ENCODE measurements around the gene KYAT1.
A peak's percentile ranks its signal among the peaks of the same experiment; 100 is the strongest.
"Not testable (repeated sequence)": the region's sequence is repeated elsewhere in the genome, so short reads cannot be mapped to it uniquely, and the experiment has no call there.

Gene KYAT1

DNA sequence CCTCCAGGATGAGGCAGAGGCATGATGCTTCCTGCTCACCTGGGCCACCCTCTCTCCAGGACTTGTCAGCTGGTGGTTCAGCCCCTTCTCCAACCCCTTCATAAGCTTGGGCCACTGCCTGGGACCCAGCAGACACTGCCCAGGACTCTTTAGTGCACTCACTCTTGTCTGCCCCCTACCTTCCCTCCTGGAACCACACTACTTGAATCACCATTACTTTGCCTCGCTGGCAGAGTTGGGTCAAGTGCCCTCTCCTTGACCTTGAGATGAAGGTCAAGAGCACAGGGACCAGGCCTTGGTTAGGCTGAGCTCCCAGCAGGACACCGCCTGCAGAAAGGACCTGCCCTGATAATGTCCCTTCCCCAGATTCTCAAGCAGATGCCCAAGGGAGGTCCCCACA, 71.9 kb downstream of the KYAT1 start:
- no peak for DNase-seq

- DNase-seq, result no peak
These were observed 72.6 kb downstream of the KYAT1 start for GRCh38 chr9:128809036-128809599.

- DNase-seq, result no peak
These were observed 73.2 kb downstream of the KYAT1 start for GRCh38 chr9:128808543-128808942.

GRCh38 chr9:128807827-128808226, 73.9 kb downstream of the KYAT1 start:
- no peak for DNase-seq

- DNase-seq, result peak; percentile 42
These were observed 76.1 kb downstream of the KYAT1 start for GRCh38 chr9:128805661-128806060.

DNA sequence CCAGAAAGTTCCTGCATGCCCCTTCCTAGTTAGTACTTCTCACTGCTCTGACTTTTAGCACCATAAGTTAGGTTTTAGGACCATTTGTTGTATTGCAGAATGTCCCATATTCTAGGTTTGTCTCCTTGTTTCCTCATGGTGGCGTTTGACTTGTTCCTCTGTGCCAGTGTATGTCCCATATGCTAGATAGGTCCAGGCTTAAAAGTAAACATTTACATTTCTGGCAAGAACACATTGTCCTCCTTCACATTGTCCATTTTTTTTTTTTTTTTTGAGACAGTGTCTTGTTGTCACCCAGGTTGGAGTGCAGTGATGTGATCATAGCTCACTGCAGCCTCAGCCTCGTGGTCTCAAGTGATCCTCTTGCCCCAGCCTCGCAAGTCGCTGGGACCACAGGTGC, 79.3 kb downstream of the KYAT1 start:
- DNase-seq, result no peak

- no peak for DNase-seq
These were observed 81.7 kb downstream of the KYAT1 start for GRCh38 chr9:128800061-128800460.

- DNase-seq, result no peak
These were observed 82.9 kb downstream of the KYAT1 start for GRCh38 chr9:128798896-128799295.

GRCh38 chr9:128794961-128795360, 86.8 kb downstream of the KYAT1 start:
- DNase-seq, result not testable (repeated sequence)

DNA sequence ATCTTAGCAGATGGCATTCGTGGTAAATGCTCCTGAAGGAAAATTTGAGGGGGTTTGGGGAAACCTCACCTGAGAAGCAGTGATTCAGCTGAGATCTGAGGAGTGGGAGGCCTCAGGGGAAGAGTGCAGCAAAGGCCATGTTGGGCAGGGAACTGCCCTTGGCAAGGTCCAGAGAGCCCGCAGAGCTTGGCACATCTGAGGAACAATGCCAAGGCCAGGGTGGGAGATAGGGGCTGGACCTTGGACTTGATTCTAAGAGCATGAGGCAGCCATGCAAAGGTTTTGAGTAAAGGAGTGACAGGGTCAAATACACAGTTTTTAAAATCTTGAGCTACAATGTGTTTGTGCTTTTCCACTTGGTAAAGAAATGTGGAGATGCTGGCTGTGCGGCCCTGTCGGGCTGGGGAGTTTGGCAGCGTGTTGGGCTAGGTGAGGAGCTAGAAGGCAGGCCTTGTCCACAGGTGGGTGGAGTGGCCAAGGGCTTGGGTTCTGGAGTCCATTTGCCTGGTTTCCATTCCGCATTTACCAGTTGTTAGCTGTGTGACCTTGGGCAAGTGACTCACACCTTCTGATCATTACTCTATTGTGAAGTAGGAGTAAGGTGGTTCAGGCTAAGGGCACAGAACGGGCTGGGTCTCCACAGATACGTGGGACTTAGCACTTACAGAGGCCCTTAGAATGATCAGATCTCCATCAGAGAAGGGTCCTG, 88.6 kb downstream of the KYAT1 start:
- DNase-seq, result no peak

GRCh38 chr9:128792134-128792533, 89.6 kb downstream of the KYAT1 start:
- no peak for DNase-seq

DNA sequence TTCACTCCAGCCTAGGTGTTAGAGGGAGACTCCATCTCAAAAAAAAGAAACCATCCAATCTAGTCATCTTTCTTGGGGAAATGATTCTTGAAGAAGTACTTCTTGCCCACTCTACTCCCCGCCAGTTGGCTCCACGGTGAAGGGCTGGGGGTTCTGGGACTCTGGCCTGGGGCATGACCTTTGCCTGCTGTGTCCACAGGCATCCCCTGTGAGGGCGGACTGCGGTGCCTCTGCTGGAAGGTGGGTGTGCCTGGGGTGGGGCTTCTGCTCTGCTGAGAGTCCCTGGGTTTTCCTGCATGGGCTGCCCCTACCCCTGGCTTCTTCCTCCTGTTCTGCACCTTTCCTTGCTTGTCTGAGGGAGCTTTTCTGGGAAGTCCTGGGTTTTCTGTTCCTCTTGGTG, 91.2 kb downstream of the KYAT1 start:
- no peak for DNase-seq

- DNase-seq, result no peak
These were observed 93.3 kb downstream of the KYAT1 start for GRCh38 chr9:128788445-128788844.

DNA sequence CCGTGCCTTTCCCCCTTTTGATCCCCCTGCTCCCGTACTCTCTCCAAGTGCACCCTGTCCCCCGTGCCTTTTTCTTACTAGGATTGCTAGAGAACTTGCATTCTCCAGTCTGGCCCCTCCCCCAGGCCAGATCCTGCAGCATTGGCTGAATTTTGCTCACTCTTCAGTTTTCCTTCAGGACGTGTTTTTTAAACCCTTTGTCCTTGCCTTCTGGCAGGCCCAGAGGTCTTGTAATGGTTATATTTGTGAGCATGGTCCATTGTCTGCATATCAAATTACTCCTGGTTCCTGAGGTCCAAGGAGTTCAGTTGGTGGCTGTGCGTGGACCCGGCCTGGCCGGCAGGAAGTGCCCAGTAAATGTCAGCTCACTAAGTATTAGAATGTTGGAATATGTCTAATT, 94.1 kb downstream of the KYAT1 start:
- DNase-seq, result no peak

DNA sequence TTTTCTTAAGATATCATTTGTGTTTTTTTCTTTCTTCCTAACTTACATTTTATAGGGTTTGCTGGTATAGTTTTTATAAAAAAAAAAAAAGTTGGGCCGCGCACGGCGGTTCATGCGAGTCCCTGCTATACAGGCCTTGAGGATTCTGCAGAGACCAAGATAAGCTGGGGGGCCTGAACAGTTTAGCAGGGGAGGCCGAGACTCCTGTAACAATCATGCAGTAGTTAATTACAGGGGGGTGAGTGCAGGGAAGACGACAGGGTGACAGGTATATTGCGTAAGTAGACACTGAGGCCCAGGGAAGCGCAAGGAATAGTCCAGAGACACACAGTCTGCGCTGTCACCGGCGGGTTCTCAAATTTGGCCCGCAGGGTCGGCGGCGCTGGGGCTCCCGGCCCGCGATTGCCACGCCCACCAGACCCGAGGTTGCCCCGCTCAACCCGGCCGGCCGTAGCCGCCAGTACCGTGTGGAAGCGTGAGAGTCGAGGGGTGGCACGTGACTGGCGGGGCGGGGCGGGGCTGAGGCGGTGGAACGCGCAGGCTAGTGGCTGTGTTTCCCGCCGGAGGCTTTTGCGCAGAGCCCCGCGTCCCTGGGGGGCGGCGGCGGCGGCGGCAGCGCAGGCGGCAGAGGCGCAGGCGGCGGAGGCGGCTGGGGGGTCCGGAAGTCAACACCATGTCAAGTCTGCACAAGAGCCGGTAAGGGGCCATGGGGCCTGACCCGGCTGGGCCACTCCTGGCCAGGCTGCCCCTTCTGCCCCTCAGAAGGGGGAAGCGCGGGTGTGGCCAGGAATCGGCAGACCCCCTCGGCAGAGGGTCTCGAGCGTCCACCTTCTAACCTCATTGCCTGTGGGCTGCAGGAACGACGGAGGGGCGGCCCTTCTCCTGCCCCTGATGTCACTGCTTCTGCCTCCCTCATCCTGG, 94.8 kb downstream of the KYAT1 start, which contains the start of gene TBC1D13:
Gene TBC1D13 (plus strand): TSS at position 573 of the 921 bp plus-strand sequence. CDS start 101 bp downstream, at position 674.
- peak; percentile 90 for DNase-seq

DNA sequence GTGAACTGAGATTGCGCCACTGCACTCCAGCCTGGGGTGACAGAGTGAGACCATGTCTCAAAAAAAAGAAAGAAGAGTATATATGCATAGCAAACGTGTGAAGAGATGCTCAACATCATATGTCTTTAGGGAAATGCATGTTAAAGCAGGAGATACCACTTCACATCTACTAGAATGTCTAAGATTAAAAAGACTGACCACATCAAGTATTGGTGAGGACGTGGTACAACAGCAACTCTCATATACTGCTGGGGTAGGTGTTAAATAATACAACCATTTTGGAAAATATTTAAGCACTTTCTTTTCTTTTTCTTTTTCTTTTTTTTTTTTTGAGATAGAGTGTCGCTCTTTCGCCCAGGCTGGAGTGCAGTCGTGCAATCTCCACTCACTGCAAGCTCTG, 96.3 kb downstream of the KYAT1 start:
- no peak for DNase-seq

All from midbrain (tissue), 1 donor.